HG02885 (cell line): Measurements from ENCODE around the gene MAP4K2.

ENCODE experiments used
- ATAC-seq: cut with Tn5 transposase; IDR thresholded peaks from one replicate; pipeline ENCODE4 v1.9.1; 2021; ENCODE audit warnings: mild to moderate bottlenecking; ENCODE audit not compliant: unreplicated experiment, poor library complexity

Gene MAP4K2

GRCh38 chr11:64839335-64839734, 36.3 kb upstream of the MAP4K2 start:
- no peak for ATAC-seq

- ATAC-seq, result no peak
Measured at GRCh38 chr11:64838600-64839334, 35.8 kb upstream of the MAP4K2 start.

GRCh38 chr11:64837887-64838351, 34.9 kb upstream of the MAP4K2 start:
- ATAC-seq, result no peak

- no peak for ATAC-seq
Measured at GRCh38 chr11:64836448-64837072, 33.5 kb upstream of the MAP4K2 start.

DNA sequence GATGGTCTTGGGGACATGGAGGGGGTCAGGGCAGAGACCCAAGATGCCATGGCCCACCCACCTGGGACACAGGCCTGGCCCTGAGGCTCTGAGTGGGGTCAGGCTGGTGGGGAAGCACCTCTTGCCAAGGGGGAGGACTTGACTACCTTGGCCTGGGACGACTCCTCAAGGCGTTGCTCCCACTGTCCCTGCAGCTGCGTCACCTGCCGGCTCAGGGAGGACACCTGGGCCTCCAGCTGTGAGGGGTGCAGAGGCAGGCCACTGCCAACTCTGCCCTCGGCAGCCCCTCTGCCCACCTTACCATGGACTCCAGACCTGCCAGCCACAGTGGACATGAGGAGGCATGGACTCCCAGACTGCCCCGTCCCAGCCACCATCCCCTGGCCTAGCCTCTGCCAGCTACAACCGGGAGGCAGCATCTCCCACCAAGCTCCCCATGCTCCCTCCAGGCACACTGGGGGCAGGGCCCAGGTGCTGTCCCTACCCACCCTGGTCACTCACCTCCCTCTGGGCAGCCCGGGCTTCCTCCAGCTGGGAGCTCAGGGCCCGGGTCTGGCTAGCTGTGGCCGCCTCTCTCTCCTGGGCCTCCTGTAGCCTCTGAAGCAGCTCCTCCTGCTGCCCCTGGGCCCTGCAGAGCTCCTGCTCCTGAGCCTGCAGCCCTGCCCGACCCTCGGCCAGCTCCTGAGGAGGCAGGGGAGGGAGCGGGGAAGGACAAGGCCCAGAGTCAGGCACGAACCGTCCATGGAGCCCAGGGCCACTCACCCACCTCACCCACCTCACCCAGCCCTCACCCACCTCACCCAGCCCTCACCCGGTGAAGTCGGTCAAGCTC, 32.8 kb upstream of the MAP4K2 start:
- no peak for ATAC-seq

- ATAC-seq, result no peak
Measured at GRCh38 chr11:64834723-64835615, 32.0 kb upstream of the MAP4K2 start.

DNA sequence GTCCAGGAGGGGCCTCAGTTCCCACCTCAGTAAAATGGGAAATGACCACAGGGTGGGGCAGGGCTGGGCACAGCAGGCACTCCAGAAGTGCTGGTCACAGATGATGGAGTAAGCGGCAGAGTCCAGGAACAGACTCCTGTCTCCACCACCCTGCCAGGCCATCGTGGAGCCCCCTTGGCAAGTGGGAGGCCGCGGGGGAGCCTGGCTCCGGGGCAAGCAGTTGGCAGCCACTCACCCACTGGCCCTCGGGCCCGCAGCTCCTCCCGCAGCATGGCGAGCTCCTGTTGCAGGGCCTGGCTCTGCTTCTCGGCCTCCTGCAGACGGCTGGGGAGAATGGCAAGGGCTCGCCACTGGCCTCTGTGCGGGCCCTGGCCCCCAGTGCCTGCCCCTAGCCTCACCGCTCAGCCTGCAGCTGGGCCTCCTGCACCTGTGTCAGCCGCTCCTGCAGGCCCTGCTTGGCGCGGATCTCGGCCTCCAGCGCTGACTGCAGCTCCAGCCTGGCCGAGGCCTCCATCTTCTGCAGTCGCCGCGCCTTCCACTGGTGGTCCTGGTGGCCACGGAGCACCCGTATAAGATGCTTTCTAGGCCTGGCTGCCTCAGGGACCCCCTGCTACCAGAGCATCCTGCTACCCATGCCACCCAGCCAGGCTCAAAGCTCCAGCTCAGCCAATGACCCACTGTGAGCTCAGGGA, 31.2 kb upstream of the MAP4K2 start:
- ATAC-seq, result no peak

DNA sequence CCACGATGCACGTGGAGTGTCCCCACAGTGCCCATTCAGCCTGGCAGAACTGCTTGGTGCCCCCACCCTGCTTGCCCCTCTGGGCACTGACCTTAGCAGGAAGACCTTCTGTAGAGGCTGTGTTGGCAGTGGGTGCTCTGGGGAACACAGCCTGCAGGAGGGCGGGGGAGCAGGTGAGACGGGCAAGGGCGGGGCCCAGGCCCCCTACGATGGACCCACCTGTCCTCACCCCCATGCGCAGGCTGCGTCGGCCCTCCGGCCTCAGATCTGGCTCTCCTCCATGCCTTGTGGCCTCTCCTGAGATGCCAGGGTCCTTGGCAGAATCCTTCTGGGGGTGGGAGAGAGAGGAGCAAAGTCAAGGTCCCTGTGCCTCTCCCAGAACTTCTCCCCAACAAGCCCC, 30.5 kb upstream of the MAP4K2 start:
- no peak for ATAC-seq

DNA sequence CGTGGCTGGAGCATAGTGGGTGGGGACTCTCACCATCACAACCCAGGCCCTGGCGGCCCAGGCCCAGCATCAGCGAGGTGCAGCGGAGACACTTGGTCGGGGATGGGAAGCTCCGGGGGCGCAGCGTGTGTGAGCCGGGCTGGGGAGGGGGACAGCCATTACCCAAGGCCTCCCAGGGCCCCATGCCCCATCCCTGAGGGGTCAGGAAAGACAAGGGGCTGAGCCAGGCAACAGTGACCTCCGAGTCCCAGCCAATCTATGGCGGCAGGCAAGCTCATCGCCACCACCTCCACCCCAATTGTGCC, 30.1 kb upstream of the MAP4K2 start:
- ATAC-seq, result no peak

- no peak for ATAC-seq
Measured at GRCh38 chr11:64832467-64833197, 29.6 kb upstream of the MAP4K2 start.

DNA sequence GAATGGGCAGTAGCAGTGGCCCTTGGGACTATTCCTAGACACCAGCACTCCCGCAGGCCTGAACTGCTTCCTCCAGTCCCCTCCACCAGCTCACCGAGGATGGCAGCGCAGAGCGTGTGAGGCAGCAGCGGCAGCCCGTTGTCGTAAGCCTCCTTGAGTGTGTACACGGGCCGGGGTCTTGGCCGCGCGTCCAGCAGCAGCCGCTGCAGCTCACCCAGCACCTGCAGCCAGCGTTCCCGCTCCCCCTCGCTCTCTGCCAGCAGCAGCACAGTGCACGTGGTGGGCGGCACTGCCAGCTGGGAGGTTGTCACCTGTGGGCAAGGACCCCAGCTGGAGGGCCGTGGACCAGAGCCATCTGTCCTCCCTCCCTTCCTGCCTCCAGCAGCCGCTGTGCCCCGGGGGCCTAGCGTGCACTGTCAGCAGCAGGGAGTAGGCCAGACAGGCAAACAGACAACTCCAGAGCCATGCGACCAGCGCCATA, 28.4 kb upstream of the MAP4K2 start:
- no peak for ATAC-seq

DNA sequence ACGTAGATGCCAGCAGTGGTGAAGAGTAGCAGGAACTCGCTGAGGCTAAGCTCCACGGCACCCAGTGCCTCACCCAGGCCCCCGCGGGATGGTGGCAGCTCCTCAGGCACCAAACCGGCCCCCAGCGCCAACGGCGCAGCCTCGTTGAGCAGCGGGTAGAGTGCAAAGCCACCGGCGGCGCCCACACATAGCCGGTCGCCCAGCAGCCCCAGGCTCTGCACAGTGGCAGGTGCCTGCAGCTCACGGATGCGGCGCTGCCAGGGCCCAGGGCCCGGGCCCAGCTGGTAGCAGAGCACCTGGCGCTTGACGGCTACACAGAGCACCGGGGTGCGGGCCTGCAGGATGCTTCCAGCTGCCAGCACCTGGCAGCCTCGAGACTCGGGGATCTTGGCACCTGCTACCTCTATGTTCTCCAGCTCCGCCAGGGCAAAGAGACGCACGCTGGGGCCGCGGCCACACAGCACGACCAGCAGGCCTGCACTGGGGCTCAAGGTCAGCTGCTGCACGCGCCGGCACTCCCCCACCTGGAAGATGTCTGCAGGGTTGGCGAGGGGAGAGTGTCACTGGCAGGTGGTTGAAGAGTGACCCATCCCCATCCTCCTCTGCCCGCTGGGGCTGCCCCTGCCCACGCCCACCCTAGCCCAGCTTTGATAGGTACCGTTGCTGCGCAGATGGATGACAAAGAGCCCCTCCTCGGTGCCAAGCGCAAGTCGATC, 26.7 kb upstream of the MAP4K2 start:
- ATAC-seq, result no peak

DNA sequence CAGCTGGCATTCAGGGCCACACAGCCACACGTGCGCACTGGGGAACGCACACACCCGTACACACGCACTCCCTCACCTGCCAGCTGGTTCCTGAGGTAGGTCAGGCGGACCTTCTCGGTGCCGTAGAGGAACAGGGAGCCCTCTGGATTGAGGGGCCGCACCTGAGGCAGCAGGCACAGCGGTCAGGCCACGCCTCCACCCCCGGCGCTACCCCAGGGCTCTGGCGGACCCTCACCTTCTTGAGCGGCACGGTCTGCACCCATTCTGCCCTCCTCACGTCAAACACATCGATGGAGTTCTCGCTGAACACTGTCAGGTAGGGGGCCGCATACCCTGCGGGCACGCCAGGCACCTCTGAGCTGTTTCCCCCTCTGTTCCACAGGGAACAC, 24.4 kb upstream of the MAP4K2 start:
- ATAC-seq, result no peak

- ATAC-seq, result no peak
Measured at GRCh38 chr11:64826578-64827450, 23.8 kb upstream of the MAP4K2 start.

DNA sequence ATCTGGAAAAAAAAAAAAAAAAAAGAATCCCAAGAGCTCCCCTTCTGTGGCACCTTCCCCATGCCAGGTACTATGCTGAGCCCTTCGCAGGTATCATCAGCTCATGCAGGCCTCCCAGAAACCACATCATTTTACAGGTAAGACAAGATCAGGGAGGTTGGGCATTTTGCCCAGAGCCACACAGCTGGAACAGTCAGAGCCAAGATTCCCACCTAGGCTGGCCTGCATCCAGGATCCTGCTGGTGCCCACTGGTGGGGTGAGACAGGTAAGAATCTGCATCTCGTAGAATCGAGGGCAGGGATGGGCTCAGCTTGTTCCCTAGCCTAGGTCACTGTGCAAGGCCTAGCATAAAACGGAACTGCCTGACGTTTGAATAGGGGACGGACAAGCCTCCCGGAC, 23.0 kb upstream of the MAP4K2 start:
- ATAC-seq, result no peak

DNA sequence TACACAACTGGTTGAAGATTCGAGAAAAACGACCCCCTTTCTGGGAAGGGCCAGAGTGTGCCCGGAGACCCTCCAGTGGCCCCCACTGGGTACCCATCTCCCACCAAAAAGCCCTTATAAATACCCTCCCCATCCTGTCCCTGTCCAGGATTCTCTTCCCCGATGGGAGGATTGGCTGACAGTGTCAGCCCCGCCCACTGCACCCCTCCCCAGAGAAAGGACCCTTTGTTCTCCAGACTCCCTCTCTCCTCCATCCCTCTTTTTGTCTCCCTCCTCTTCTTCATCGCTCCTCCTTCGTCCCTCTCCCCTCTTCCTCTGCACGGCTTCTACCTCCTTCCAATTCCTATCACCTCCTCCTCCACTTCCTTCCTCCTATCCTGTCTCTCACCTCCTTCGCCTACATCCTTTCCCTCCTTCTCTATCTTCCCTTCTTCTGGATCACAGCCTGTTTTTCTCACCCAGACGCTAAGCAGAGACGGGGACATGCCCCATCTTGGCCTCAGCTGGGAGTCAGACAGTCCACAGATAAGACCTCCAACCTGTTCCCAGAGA, 20.6 kb upstream of the MAP4K2 start:
- no peak for ATAC-seq

GRCh38 chr11:64817476-64817875, 14.5 kb upstream of the MAP4K2 start:
- ATAC-seq, result no peak
